HG03558 (cell line): ENCODE results near the gene ITPR2.
A peak's percentile ranks its signal among the peaks of the same experiment; 100 is the strongest.
"Not testable (repeated sequence)": the region's sequence is repeated elsewhere in the genome, so short reads cannot be mapped to it uniquely, and the experiment has no call there.

Source experiments
- ATAC-seq: cut with Tn5 transposase; IDR thresholded peaks from one replicate; pipeline ENCODE4 v1.9.1; 2021; ENCODE audit warnings: moderate number of reproducible peaks; ENCODE audit not compliant: unreplicated experiment; ENCODE audit errors: extremely low read depth

The ITPR2 gene

GRCh38 chr12:26339976-26340375, 493.0 kb downstream of the ITPR2 start:
- ATAC-seq = no peak

GRCh38 chr12:26338586-26339572, 494.1 kb downstream of the ITPR2 start:
- no peak for ATAC-seq

GRCh38 chr12:26335651-26336050, 497.3 kb downstream of the ITPR2 start:
- no peak for ATAC-seq

- no peak for ATAC-seq
Measured at GRCh38 chr12:26334621-26335124, 498.3 kb downstream of the ITPR2 start.

GRCh38 chr12:26331960-26332359, 501.0 kb downstream of the ITPR2 start:
- ATAC-seq = no peak

- no peak for ATAC-seq
Measured at GRCh38 chr12:26331136-26331535, 501.9 kb downstream of the ITPR2 start.

GRCh38 chr12:26327975-26328644, 504.9 kb downstream of the ITPR2 start:
- ATAC-seq = no peak

- no peak for ATAC-seq
Measured at GRCh38 chr12:26323673-26324072, 509.3 kb downstream of the ITPR2 start.

- no peak for ATAC-seq
Measured at GRCh38 chr12:26319511-26319910, 513.5 kb downstream of the ITPR2 start.

- peak; percentile 82 for ATAC-seq
Measured at GRCh38 chr12:26318661-26319068, 514.3 kb downstream of the ITPR2 start.

- ATAC-seq = peak; percentile 33
Measured at GRCh38 chr12:26317942-26318575, 514.9 kb downstream of the ITPR2 start.

- not testable (repeated sequence) for ATAC-seq
Measured at GRCh38 chr12:26314103-26314502, 518.9 kb downstream of the ITPR2 start.

- not testable (repeated sequence) for ATAC-seq
Measured at GRCh38 chr12:26310489-26310888, 522.5 kb downstream of the ITPR2 start.

- no peak for ATAC-seq
Measured at GRCh38 chr12:26309634-26310033, 523.4 kb downstream of the ITPR2 start.

- ATAC-seq = no peak
Measured at GRCh38 chr12:26304273-26304672, 528.7 kb downstream of the ITPR2 start.

GRCh38 chr12:26303418-26303817, 529.6 kb downstream of the ITPR2 start:
- ATAC-seq = no peak

- ATAC-seq = no peak
Measured at GRCh38 chr12:26302776-26303175, 530.2 kb downstream of the ITPR2 start.

- no peak for ATAC-seq
Measured at GRCh38 chr12:26299751-26300150, 533.2 kb downstream of the ITPR2 start.

- peak; percentile 97 for ATAC-seq
Measured at GRCh38 chr12:26298785-26299621, 534.0 kb downstream of the ITPR2 start.
